ENCODE measurements around the gene NRXN3.

Gene NRXN3

GRCh38 chr14:79916892-79917291 lies 1746.7 kb downstream of the NRXN3 start:
- no peak for TF ChIP-seq CTCF (IDR thresholded peaks at IDR 0.05; ENCODE audit: extremely low read depth, insufficient read depth, missing control alignments)
- in situ Hi-C loops (cut with MboI; ENCODE audit: low pct_unique_long_range_greater_than_20kb, low sequenced_read_pairs, unreplicated experiment), result no loop called here
- no peak for DNase-seq (ENCODE audit: low spot score)
